PFSK-1 (cell line): ENCODE results near the gene CALHM1.

Experiments
- FOXP2 ChIP-seq: optimal IDR thresholded peaks from 2 replicates; pipeline ENCODE3; 2011; ENCODE audit warnings: borderline replicate concordance, control low read depth, inconsistent platforms; ENCODE audit not compliant: insufficient read depth; ENCODE audit errors: extremely low read length, extremely low read depth
- POLR2AphosphoS5 ChIP-seq: IDR thresholded peaks from 2 replicates; pipeline ENCODE4 v1.6.1; 2012; ENCODE audit warnings: low read depth, mild to moderate bottlenecking, control low read depth, low read length, moderate library complexity
- SIN3A ChIP-seq: IDR thresholded peaks from 2 replicates; pipeline ENCODE4 v1.6.1; 2012; ENCODE audit warnings: mild to moderate bottlenecking, low read length, moderate library complexity, borderline replicate concordance; ENCODE audit not compliant: insufficient read depth
- TAF1 ChIP-seq: IDR thresholded peaks from 2 replicates; pipeline ENCODE4 v1.6.1; 2012; ENCODE audit warnings: low read length, control low read depth, borderline replicate concordance; ENCODE audit not compliant: insufficient read depth
- TF ChIP-seq, protein P1 (sequence below), 2 experiments: IDR thresholded peaks; 2 replicates each; pipeline versions ENCODE4 v1.6.1 to v1.8.0; 2011 to 2012; ENCODE audit warnings: low read depth in 2 of 2, low read length in 2 of 2, control low read depth in 1 of 2, inconsistent platforms in 1 of 2, mild to moderate bottlenecking in 1 of 2, moderate library complexity in 1 of 2; ENCODE audit not compliant: insufficient read depth in 1 of 2

Gene CALHM1

DNA sequence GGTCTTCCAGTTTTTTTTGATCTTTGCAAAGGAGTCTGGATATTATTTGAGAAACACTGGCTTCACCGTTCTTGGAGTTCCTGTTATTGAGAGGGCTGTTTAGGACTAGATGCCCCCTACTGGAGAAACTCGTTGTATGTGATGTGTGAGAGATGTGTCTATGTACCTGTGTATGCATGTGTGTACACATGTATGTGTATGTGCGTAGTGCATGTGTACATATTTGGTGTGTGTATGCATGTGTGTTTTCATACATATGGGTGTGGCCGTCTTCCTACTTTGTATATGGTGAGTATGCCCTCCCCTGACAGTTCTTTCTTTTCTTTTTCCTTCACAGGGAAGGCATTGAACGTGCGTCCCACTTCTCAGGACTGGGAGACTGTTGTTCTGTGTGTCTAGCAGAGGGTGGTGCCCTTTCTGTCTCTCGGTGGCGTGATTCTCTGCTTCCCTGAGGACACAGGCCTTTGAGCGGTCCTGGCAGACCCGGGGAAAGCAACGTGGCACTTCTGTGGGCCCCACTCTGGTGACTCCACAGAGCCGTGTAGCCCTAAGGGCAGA is 23.4 kb upstream of the CALHM1 start:
- TF ChIP-seq, protein P1, sequence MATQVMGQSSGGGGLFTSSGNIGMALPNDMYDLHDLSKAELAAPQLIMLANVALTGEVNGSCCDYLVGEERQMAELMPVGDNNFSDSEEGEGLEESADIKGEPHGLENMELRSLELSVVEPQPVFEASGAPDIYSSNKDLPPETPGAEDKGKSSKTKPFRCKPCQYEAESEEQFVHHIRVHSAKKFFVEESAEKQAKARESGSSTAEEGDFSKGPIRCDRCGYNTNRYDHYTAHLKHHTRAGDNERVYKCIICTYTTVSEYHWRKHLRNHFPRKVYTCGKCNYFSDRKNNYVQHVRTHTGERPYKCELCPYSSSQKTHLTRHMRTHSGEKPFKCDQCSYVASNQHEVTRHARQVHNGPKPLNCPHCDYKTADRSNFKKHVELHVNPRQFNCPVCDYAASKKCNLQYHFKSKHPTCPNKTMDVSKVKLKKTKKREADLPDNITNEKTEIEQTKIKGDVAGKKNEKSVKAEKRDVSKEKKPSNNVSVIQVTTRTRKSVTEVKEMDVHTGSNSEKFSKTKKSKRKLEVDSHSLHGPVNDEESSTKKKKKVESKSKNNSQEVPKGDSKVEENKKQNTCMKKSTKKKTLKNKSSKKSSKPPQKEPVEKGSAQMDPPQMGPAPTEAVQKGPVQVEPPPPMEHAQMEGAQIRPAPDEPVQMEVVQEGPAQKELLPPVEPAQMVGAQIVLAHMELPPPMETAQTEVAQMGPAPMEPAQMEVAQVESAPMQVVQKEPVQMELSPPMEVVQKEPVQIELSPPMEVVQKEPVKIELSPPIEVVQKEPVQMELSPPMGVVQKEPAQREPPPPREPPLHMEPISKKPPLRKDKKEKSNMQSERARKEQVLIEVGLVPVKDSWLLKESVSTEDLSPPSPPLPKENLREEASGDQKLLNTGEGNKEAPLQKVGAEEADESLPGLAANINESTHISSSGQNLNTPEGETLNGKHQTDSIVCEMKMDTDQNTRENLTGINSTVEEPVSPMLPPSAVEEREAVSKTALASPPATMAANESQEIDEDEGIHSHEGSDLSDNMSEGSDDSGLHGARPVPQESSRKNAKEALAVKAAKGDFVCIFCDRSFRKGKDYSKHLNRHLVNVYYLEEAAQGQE (IDR thresholded peaks at IDR 0.05; ENCODE audit: insufficient read depth in 1 of 2, low read depth in 2 of 2, low read length in 2 of 2) = no peak
- no peak for TF ChIP-seq FOXP2
- TF ChIP-seq TAF1 = no peak

DNA sequence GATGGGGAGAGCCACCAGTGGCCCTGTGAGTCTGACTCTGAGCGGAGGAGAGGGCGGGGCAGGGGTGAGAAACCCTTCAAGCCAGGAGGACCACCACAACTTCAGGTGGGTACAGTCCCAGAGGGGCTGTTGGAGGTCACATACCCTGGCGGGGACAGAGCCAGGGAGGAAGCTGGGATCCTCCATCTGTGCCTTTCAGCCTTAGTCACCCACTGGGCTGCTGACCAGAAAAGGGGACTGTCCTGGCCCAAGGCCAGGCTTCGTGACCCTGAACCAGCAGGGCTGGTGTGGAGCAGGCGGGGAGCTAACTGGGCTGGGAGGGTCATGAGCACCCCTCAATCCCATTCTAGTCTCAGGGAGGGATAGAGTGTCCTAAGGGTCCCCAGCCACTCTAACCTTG is 21.8 kb upstream of the CALHM1 start:
- TF ChIP-seq POLR2AphosphoS5 = no peak

DNA sequence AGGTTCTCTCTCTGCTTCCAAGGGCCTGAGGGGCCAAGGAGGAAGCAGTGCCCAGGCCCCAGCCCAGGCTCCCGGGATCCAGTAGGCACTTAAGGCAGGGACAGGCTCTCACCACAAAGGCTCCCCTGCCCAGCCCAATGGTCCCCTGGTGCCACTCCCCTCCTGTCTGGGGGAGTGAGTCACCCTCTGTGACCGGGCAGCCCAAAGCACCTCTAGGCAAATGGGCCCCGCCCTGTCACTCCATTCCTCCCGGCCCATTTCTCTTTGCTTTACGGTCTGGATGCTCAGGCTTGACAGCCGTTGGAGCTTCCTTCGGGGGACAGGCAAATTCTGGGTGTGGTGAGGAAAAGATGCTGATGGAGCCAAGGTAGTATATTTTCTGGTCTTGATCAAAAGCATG is 20.4 kb upstream of the CALHM1 start, which contains the start of gene CALHM3:
TSS of gene CALHM3 (minus strand) at position 106 of the 400 bp plus-strand sequence. CDS start 208 bp downstream, outside the sequence.
- TF ChIP-seq TAF1 = no peak
- TF ChIP-seq FOXP2 = no peak
- TF ChIP-seq POLR2AphosphoS5 = no peak
- TF ChIP-seq, protein P1 (IDR thresholded peaks at IDR 0.05; ENCODE audit: insufficient read depth in 1 of 2, low read depth in 2 of 2, low read length in 2 of 2) = no peak
- TF ChIP-seq SIN3A = no peak

DNA sequence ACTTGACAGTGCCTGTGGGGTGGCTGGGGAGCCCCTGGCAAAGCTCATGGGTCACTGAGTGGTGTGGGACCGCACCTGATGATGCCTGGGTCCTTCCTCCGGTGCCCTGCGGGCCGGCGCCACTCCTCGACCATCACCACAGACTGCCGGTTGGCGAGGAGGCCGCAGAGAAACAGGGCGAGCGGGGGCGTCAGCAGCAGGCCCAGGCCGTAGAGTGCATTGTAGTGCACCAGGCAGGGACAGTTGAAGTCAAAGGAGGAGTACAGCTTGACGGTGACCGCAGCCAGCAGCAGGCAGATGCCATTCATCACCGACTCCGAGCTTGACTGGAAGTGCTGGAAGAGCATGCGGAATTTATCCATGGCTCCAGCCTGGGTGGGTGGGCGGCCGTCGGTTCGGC is 20.0 kb upstream of the CALHM1 start:
- TF ChIP-seq, protein P1 (IDR thresholded peaks at IDR 0.05; ENCODE audit: insufficient read depth in 1 of 2, low read depth in 2 of 2, low read length in 2 of 2) = no peak
- no peak for TF ChIP-seq POLR2AphosphoS5
- TF ChIP-seq FOXP2 = no peak

DNA sequence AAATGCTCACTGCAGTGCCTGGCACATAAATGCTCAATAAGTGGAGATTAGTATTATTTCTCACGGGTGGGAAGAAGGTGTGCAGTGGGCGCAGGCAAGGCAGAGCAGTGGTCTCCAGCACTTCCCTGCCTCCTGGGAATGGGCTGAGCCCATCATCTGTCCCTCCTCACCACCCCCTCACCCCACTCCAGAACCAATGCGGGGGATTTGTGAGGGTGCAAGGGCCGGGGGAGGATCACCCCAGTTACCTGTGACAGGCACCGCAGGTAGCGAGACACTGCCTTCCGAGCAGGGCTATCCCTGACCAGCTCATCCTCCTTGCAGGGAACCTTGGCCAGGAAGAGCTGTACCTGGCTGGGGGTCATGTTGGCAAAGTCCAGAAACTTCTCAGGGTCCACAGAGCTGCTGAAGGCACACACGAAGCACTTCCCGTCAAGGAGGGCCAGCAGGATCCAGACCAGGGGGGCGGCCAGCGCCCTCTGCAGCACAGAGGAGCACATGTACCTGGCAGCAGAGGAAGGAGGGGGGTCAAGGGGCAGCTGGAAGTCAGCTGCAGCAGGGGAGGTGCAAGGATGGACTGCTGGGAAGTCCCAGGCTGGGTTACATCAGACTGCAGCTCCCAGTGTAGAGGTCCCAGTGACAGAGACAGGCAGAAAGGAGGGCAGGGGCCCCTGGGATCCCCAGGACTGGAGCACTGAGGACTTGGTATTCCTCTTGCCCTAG is 17.5 kb upstream of the CALHM1 start:
- TF ChIP-seq, protein P1 (IDR thresholded peaks at IDR 0.05; ENCODE audit: insufficient read depth in 1 of 2, low read depth in 2 of 2, low read length in 2 of 2) = no peak
- TF ChIP-seq FOXP2 = peak; percentile 27
